GM04503 (cell line): ENCODE measurements around the gene STEAP2.

Source experiments
- DNase-seq: peaks from one replicate; pipeline ENCODE4 v3.0.0-alpha.2; 2012; ENCODE audit warnings: low read depth

The STEAP2 gene

DNA sequence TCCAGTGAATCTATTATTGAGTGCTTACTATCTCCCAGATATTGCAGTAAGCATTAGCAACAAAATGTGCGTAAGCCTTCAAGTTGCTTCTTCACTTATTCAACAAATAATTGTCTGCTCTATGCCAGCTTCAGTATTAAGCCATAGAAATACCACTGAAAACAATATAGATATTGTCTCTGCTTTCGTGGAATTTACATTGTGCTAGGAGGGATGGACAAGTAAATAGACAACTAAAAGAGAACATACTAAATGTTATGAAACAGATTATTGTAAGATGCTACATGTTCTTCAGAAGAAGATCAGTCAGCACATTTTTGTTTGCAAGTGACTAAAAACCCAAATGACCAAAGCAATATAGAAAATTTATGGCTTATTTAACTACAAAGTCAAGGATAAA is 60.7 kb downstream of the STEAP2 start:
- no peak for DNase-seq

DNA sequence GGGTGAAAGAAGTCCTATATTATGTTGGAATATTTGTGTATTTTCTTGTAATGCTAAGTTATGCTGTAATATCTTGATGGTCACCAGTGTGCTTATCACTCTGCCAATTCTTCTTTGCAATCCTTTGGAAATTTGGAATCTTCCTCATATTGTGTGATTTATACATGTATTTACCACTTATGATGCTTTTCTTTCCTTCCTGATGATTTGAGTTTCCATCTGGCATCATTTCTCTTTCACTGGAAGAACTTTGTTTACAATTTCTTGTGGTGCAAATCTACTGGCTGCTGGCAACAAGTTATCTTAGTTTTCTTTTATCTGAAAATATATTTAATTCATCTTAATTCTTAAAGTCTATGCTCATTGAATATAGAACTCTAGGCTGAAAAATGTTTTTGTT is 62.6 kb downstream of the STEAP2 start:
- DNase-seq: no peak

DNA sequence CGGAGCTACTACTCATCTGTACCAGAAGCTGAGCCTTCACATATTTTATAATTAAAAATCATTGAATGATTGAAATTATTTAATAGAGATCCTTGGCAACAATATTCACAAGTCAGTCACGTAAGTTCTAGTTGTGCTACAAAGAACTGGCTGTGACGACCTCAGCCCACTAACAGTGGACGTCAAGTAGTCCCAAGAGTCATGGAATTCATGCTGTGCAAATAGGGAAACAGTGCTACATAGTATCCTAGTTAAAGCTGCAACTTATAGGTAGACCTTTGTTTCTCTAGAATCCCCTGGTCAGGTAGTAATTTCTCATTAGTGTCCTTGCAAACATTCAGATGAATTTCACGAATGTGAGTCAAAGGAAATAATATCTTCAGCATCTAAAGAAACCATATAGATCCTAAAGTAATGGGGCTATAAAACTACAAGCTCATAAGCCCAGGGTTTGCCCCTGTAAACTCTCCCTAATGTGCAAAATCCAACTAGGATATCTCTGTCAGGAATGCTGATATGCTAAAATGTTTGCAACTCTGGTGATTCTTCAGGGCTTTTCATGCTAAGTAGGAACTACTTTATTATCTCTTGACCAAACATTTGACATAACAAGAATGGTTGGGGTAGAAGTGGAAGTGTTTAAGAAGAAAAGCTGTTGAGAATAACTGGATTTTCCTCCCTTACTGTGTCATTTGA is 64.6 kb downstream of the STEAP2 start:
- no peak for DNase-seq
